Activated CD8-positive, alpha-beta T cell treated with anti-CD3 and anti-CD28 coated beads, Interleukin-2, amount 10 ng/mL, durations not matched to agents 7 days and 5 days (primary cell): ENCODE results near the gene MTUS2. TPM values are rescaled to one million over a fixed set of nuclear protein-coding genes. Genes with fewer than 3 reads are reported as not detected.

ENCODE experiments used
- ATAC-seq: fragments of 150-1000 bp; cut with Tn5 transposase; one replicate; pipeline ENCODE4 v1.10.0; 2021; ENCODE audit warnings: moderate library complexity
- CTCF ChIA-PET: fragments of 350-600 bp; sonication (Branson Sonifier 250); formaldehyde crosslinking; loops from one replicate; lab custom pipeline; 2021; ENCODE audit warnings: antibody characterized with exemption; lab: Charles Lee
- POLR2A ChIA-PET: fragments of 350-600 bp; sonication (Branson Sonifier 250); formaldehyde crosslinking; loops from one replicate; lab custom pipeline; 2021; ENCODE audit warnings: antibody characterized with exemption; lab: Charles Lee
- DNase-seq: peaks from one replicate; pipeline ENCODE4 v3.0.0-alpha.2; 2020
- H3K27ac Mint-ChIP-seq: one replicate; pipeline ENCODE4 v1.8.0; 2021; ENCODE audit warnings: mild to moderate bottlenecking, mixed read lengths
- H3K27me3 Mint-ChIP-seq: one replicate; pipeline ENCODE4 v1.8.0; 2021; ENCODE audit warnings: low read depth, mixed read lengths
- H3K36me3 Mint-ChIP-seq: one replicate; pipeline ENCODE4 v1.8.0; 2021; ENCODE audit warnings: low read depth, mixed read lengths
- H3K4me1 Mint-ChIP-seq: one replicate; pipeline ENCODE4 v1.8.0; 2021; ENCODE audit warnings: low read depth, mixed read lengths
- H3K4me3 Mint-ChIP-seq: one replicate; pipeline ENCODE4 v1.8.0; 2021; ENCODE audit warnings: mild to moderate bottlenecking, mixed read lengths
- H3K9me3 Mint-ChIP-seq: one replicate; pipeline ENCODE4 v1.8.0; 2022; ENCODE audit warnings: mixed read lengths; ENCODE audit not compliant: insufficient read depth
- total RNA-seq, 2 experiments: library from RNA; stranded (reverse); gene quantifications; one replicate each; pipeline ENCODE4 v1.2.3, GENCODE V29; 2021

The MTUS2 gene
- total RNA-seq, 2 experiments from 2014 or later, result not detected

DNA sequence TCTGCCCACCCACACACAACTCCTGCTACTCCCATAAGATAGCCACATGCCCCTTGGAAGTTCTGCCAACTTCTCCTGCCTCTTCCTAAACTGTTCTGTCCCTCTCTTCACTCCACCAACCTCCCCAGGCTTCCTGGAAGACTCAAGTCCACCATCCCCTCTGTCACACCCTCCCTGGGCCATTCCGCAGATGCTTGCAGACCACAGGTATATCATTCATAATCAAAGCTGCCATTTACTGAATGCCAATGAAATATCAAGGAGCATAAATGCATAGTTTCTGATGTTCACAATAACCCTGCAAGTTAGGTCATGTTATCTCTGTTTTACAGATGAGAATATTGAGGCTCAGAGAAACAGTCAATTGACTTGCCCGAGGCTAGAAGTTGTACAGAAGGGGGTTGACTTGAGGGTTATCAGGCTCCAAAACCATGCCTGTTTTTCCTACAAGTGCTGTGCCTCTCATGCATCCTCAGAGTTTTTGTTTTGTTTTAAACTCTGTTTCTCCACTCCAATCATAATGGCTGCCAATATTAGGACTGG is 639.7 kb downstream of the MTUS2 start:
- no peak overlapping the region for H3K27ac Mint-ChIP-seq
- CTCF ChIA-PET, result no interaction called here
- POLR2A ChIA-PET, result no interaction called here
- DNase-seq (no peak), ATAC-seq (no peak)
- H3K9me3 Mint-ChIP-seq, result no peaks in the 10 kb centered on the region
- no peaks in the 10 kb centered on the region for H3K4me1 Mint-ChIP-seq
- peaks cover 7% of the 10 kb centered on the region for H3K27me3 Mint-ChIP-seq
- no peaks in the 10 kb centered on the region for H3K36me3 Mint-ChIP-seq
- H3K4me3 Mint-ChIP-seq, result no peak overlapping the region

DNA sequence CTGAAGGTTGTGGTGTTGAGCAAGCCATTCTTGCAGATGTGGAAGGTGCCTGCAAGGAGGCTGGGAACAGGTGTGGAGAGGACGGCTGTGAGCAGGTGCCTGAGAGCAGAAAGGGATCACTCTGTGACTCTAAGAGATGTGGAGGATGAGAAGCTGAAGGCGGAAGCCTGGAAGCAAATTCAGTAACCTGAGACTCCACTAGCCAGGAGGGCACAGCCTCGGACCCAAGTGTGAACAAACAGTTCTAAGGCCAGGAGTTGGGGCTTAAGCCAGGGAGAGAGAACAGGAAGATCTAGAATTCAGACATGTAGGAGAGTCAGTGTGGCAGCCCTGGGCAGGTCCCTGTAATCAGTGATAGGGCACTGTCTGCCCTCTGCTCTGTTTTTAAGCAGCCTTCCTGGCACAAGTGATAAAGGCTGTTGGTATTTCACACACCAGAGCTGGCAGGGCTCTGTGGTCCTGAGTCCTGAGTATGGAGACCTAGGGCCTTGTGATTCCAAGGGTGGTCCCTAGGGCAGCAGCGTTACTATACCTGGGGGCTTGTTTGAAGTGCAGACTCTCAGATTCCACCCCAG is 644.1 kb downstream of the MTUS2 start:
- peaks cover 4% of the 10 kb centered on the region for H3K4me1 Mint-ChIP-seq
- CTCF ChIA-PET, result no interaction called here
- no peaks in the 10 kb centered on the region for H3K36me3 Mint-ChIP-seq
- H3K27ac Mint-ChIP-seq, result no peak overlapping the region
- H3K27me3 Mint-ChIP-seq, result peaks cover 8% of the 10 kb centered on the region
- ATAC-seq (no peak), DNase-seq (no peak)
- no peak overlapping the region for H3K4me3 Mint-ChIP-seq
- POLR2A ChIA-PET, result no interaction called here
- no peaks in the 10 kb centered on the region for H3K9me3 Mint-ChIP-seq

DNA sequence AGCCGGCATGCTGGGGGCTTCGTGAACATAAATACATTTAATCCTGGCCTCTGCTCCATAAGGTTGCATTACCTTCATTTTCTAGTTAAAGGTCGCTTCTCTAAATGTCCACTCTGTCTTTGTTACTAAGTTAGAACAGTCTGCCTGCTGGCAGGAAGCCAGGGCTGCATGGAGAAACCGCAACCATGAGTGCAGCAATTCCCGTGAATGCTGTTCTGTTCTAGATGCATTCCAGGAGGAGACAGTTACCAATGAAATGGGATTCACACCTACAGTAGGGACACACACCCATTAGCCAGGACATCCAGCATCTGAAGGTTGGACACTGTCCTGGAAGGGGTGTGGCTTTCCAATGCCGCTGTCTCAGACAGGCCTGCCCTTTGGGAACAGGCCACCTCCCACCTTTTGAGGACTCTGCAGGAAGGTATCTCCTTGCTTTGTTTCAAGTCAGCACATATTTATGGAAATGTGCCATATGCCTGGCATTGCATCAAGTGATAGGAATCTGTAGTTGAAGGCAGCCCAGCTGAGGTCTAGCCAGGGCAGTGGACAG is 645.7 kb downstream of the MTUS2 start:
- Mint-ChIP-seq H3K27ac (no peak overlapping the region), H3K36me3 (no peaks in the 10 kb centered on the region), H3K4me1 (peaks cover 4% of the 10 kb centered on the region), H3K4me3 (no peak overlapping the region), H3K9me3 (no peaks in the 10 kb centered on the region), H3K27me3 (peaks cover 4% of the 10 kb centered on the region)
- no peak for ATAC-seq
- DNase-seq, result no peak
- POLR2A ChIA-PET, result no interaction called here
- CTCF ChIA-PET, result no interaction called here

DNA sequence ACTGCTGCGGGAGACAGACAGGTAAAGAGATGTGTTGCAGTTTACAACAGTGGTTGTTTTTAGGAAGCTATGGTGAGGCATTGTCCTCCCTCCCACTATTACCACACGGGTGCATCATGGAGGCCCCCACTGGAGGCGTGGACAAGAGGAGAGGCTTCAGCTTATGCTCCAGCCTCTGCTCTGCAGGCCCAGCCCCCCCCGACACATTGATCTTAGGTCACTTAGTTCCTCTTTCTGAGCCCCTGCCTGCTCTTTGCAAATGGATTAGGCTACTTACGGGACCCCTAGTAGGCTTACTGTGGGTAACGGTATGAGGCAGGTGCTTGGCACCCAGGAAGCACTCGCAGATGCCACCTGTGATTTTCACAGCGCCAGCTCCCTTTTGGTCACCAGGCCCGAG is 651.4 kb downstream of the MTUS2 start:
- ChIA-PET POLR2A (no interaction called here), CTCF (interaction anchor here (0.9 to 2.0 kb wide), 5 partner anchors 17 to 242 kb away, joined by 3 to 5 read pairs (median 4); no protein-coding TSS in a partner anchor)
- Mint-ChIP-seq H3K27ac (no peak overlapping the region), H3K4me1 (peaks cover 4% of the 10 kb centered on the region), H3K9me3 (no peaks in the 10 kb centered on the region), H3K36me3 (no peaks in the 10 kb centered on the region), H3K4me3 (no peak overlapping the region), H3K27me3 (peaks cover 7% of the 10 kb centered on the region)
- ATAC-seq (no peak), DNase-seq (no peak)

DNA sequence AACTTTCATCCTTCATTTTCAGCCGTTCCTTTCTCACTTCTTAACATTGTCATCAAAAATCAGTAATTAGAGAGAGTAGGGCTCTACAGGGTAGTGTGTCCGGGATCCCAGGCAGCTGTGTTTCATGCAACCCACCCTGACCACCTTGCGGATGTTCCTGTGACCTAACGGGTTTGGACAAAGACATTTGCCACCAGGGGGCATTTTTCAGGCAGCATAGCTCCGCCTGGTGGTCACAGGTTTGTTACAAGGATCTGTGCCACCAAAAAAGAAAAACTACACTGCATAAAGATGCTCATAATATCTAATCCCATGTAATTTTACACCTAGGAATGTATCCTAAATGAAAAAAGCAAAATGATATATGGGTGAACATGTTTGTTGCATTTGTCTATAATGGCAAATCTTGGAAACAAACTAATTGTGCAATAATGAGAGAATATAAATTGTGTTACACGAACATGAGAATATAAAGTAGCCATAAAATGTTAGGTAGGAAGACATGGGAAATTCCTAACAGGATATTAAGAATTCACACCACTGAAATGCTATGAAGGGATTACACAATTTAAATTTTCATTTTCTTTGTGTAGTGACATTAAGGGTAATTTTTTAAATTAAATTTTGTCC is 652.3 kb downstream of the MTUS2 start:
- CTCF ChIA-PET, result interaction anchor here (0.9 to 2.2 kb wide), 8 partner anchors 18 to 241 kb away, joined by 3 to 10 read pairs (median 4); no protein-coding TSS in a partner anchor

DNA sequence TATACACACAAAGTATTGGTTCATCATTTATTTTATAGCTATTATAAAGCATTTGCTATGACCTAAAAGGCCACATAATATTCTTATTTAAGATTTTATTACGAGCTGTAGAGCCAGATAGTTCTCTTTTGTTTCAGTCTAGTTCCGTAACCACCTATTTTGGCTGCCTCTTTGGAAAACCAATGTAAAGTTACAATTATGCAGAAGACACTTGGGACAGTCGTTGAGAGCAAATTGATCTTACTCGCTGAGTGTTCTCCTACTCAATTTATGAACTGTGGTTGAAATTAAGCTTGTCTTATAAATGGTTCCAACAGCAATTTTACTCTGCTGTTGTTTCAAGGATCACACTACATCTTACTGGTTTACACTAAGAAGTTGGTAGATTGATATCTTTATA is 653.0 kb downstream of the MTUS2 start:
- Mint-ChIP-seq H3K9me3 (no peaks in the 10 kb centered on the region), H3K4me3 (no peak overlapping the region), H3K27ac (no peak overlapping the region), H3K4me1 (no peaks in the 10 kb centered on the region), H3K27me3 (peaks cover 2% of the 10 kb centered on the region), H3K36me3 (no peaks in the 10 kb centered on the region)
- POLR2A ChIA-PET, result no interaction called here
- ATAC-seq, result no peak
- no peak for DNase-seq
- CTCF ChIA-PET, result interaction anchor here (1.2 to 2.2 kb wide), 3 partner anchors 25 to 234 kb away, joined by 4 to 10 read pairs (median 5); no protein-coding TSS in a partner anchor

More for the DNA sequence above, 652.3 kb downstream of the MTUS2 start:
- Mint-ChIP-seq H3K36me3 (no peaks in the 10 kb centered on the region), H3K4me1 (peaks cover 2% of the 10 kb centered on the region), H3K9me3 (no peaks in the 10 kb centered on the region), H3K27me3 (peaks cover 6% of the 10 kb centered on the region), H3K27ac (no peak overlapping the region), H3K4me3 (no peak overlapping the region)
- peak; percentile 63 for ATAC-seq
- DNase-seq, result peak; percentile 69
- POLR2A ChIA-PET, result no interaction called here

DNA sequence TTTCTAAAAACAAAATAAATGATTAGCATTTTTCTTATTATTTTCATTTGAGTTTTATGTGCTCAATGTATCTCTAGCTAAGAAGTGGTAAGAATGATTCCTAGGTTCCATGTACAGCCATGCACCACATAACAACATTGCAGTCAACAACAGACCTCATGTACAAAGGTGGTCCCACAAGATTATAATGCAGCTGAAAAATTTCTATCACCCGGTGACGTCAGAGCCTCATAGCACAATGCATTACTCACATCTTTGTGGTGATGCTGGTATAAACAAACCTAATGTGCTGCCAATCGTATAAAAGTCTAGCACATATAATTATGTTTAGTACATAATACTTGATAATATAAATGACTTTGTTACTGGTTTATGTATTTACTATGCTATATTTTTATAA is 654.9 kb downstream of the MTUS2 start:
- Mint-ChIP-seq H3K4me1 (no peaks in the 10 kb centered on the region), H3K4me3 (no peak overlapping the region), H3K27ac (no peak overlapping the region), H3K36me3 (no peaks in the 10 kb centered on the region), H3K27me3 (peaks cover 4% of the 10 kb centered on the region), H3K9me3 (no peaks in the 10 kb centered on the region)
- ChIA-PET POLR2A (no interaction called here), CTCF (interaction anchor here (1.4 to 1.5 kb wide), 2 partner anchors 33 to 239 kb away, joined by 4 read pairs; no protein-coding TSS in a partner anchor)
- DNase-seq (no peak), ATAC-seq (no peak)

DNA sequence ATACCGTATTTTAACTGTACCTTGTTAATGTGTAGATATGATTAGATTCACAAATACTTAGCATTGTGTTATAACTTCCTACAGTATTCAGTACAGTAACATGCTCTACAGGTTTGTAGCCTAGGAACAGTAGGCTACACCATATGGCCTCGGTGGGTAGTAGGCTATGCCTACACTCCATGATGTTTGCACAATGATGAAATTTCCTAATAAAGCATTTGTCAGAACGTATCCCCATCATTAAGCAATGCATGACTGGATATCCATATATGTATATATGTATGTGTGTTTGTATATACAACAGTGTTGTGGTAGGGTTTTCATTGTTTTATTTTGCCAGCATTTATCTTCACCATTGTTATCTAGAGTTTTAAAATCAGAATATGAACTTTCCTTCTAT is 655.9 kb downstream of the MTUS2 start:
- DNase-seq (no peak), ATAC-seq (no peak)
- Mint-ChIP-seq H3K9me3 (no peaks in the 10 kb centered on the region), H3K36me3 (no peaks in the 10 kb centered on the region), H3K4me3 (no peak overlapping the region), H3K27me3 (peaks cover 4% of the 10 kb centered on the region), H3K27ac (no peak overlapping the region), H3K4me1 (no peaks in the 10 kb centered on the region)
- ChIA-PET CTCF (no interaction called here), POLR2A (no interaction called here)

DNA sequence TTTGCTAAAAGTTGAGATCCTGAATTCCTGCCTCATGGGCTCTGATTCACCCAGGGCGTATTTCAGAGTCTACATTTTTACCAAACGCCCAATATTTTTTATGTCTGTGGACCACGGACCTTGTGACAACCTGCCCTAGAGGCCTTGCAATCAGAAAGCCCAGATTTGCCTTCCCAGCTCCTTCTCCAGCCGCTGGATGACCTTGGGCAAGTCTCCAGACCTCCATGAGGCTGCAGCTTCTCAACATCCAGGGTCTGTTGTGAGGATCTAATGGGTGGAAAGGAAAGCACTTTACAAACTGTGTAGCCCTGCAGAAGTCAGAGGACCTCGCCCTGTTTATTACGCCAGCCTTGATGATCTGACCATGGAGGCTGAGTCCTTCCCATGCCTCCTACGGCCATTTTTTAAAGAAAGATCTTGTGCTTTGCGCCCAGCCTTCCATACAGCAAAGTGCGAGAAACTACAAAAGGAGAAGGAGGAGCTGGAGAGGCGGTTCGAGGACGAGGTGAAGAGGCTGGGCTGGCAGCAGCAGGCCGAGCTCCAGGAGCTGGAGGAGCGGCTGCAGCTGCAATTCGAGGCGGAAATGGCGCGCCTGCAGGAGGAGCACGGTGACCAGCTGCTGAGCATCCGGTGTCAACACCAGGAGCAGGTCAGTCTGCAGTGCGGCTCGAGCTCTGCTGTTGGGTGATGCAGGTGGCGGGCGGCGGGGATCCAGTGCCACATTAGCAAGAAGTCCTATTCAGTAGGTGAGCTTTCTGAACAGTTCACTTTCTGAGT is 659.8 kb downstream of the MTUS2 start:
- ATAC-seq (no peak), DNase-seq (no peak)
- Mint-ChIP-seq H3K27me3 (peaks cover 4% of the 10 kb centered on the region), H3K4me1 (no peaks in the 10 kb centered on the region), H3K27ac (no peak overlapping the region), H3K4me3 (no peak overlapping the region), H3K9me3 (no peaks in the 10 kb centered on the region), H3K36me3 (no peaks in the 10 kb centered on the region)
- CTCF ChIA-PET, result interaction anchor here (1.0 to 1.3 kb wide), 3 partner anchors 13 to 28 kb away, joined by 3 to 4 read pairs (median 3); no protein-coding TSS in a partner anchor
- POLR2A ChIA-PET, result no interaction called here

DNA sequence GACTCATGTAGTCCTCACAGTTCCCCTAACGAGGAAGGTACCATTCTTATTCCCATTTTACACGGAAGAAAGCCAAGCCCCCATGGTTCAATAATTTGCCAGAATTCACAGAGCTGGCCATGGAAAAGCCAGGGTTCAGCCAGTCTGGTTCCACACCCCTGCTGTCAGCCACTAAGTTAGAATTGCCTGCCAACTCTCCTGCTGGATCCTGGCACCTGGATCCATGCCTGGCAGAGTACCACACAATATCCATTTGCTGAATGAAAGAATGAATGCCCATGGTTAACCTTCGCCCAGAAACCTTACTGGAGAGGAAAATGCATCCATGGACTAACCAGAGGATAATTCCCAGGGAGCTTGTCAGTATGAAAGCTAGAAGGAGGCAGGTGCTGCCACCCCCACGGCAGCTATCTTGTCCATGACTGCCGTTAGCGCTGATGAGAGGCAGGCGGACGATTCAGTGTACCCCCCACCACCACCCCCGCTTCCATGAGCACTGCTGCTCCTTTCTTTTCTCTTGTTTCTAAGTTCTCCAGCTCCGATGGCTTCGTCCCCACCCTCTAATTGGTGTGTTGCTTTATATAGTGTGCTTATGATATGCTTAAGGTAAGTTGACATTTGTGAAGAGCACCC is 660.9 kb downstream of the MTUS2 start:
- Mint-ChIP-seq H3K9me3 (no peaks in the 10 kb centered on the region), H3K27me3 (peaks cover 2% of the 10 kb centered on the region), H3K27ac (no peak overlapping the region), H3K36me3 (no peaks in the 10 kb centered on the region), H3K4me3 (no peak overlapping the region), H3K4me1 (no peaks in the 10 kb centered on the region)
- ChIA-PET POLR2A (no interaction called here), CTCF (interaction anchor here (1.0 to 1.3 kb wide), 2 partner anchors 26 to 27 kb away, joined by 3 to 4 read pairs; no protein-coding TSS in a partner anchor)
- ATAC-seq (no peak), DNase-seq (no peak)

DNA sequence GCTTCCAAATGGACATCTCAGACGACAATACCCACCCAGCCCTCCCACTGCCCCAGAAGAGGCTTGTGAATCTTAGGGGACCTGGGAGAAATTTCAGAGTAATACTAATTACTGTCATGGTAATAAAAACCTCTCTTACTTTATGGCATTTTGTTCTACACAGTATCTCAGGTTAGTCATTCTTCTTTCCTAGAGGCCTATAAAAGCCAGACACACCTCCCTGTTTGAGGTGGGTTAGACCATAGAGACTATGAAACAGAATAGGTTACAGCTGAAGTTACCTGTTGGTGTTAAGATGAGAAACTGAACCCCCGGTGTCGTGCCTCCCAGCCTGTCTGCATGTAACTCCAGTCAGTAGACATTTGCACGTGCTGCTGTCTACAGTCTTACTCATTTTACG is 661.5 kb downstream of the MTUS2 start:
- POLR2A ChIA-PET, result no interaction called here
- H3K36me3 Mint-ChIP-seq, result no peaks in the 10 kb centered on the region

More for the DNA sequence above, 661.5 kb downstream of the MTUS2 start:
- CTCF ChIA-PET, result interaction anchor here (1.2 kb wide), 1 partner anchor 26 kb away, joined by 3 read pairs; no protein-coding TSS in a partner anchor
- DNase-seq, result no peak
- Mint-ChIP-seq H3K27ac (no peak overlapping the region), H3K4me1 (no peaks in the 10 kb centered on the region), H3K27me3 (peaks cover 2% of the 10 kb centered on the region), H3K4me3 (no peak overlapping the region), H3K9me3 (no peaks in the 10 kb centered on the region)
- no peak for ATAC-seq
